LHCN-M2 (cell line): ENCODE data around the gene ITFG1. TPM values are rescaled to one million over a fixed set of nuclear protein-coding genes. Genes with fewer than 3 reads are reported as not detected.

Experiments
- DNase-seq: peaks from one replicate; pipeline ENCODE4 v3.0.0-alpha.2; 2012; ENCODE audit warnings: low read depth
- total RNA-seq: library from RNA; depleted of rRNA; stranded (reverse); fragments of >200 nt; gene quantifications from 2 replicates; pipeline ENCODE4 v1.2.3, GENCODE V29; 2014; rRNA removed

The ITFG1 gene
- total RNA-seq, 1 experiment from 2014 or later, result 69.2 TPM

GRCh38 chr16:47110939-47111338 lies 349.9 kb downstream of the ITFG1 start:
- DNase-seq, result peak; percentile 3

GRCh38 chr16:47109361-47109760 lies 351.5 kb downstream of the ITFG1 start:
- no peak for DNase-seq

Other genes starting within 250 kb of the ITFG1 start
- 30.7 and 35.2 TPM in 2 replicates for gene PHKB, start 268 bp upstream of the ITFG1 start, total RNA-seq